Fibroblast of skin of left biceps (primary cell): ENCODE data around the gene PTPRF.

Experiments
- DNase-seq, 2 experiments: peaks; one replicate each; pipeline ENCODE4 v3.0.0-alpha.2; 2013; ENCODE audit warnings: low read depth in 2 of 2

Gene PTPRF

DNA sequence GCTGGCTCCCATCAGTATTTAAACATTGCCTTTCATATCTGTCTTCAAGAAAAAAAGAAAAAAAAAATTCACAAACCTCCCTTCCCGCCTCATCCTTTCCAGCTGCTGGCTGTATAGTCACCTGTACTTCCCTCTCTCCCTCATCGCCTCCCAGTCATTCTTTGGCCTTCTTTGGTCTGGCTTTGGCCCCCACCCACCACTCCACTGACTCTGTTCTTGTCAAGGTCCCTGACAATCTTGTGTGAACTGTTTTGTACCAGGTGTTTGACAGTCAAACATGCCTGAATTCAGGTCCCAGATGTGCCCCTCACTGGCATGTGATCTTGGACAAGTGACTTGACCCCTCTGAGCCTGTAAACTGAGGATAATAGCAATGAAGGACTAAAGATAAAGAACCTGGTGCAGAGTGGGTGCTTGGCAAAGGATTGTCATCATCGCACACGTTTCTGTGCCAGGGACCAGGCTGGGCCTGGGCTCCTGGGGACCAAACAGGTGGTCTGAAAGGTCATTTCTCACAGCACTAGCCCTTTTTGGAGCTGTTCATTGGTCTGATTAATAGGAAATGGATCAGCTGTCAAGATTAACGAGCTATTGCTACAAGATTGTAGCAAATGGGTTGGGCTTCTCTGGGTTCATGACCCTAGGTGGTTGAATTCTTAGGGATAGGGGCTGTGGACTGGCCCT, 21.5 kb downstream of the PTPRF start:
- no peak for DNase-seq

DNA sequence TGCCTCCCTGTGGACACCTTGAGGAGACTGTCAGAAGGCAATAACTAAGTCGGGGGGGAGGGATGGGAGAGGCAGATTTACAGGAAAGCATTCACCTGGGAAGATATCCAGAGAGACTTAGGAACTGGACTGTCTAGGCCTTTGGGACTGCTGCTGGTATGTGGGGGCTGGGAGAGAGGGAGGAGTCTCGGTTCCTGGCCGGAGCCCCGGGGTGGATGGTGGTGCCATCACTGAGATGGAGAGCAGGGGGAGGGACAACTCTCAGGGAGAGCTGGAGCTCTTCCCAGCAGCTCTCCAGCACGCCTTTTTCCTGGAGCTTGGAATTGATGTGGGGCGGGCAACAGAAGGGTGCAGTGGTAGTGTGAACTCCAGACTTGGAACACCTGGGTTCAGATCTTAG, 22.1 kb downstream of the PTPRF start:
- DNase-seq, result no peak

DNA sequence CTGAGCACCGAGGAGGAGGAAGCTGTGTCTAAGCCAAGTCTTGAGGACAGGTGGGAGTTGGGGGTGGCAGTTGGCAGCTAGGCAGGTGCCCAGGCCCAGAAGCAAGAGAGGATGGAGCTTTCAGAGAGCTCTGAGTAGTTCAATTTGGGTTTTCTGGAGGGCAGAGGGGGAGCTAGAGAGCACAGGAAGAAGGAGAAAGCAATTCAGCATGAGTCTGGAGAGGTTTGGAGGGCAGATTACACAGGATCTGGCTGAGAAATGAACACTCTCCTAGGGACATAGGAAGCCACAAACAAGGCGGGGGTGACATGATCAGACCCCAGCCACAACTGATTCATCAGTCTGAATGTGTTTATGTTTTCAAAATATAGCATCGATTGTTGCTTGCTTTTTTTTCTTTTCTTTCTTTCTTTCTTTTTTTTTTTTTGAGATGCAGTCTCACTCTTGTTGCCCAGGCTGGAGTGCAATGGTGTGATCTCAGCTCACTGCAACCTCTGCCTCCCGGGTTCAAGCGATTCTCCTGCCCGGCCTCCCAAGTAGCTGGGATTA, 23.8 kb downstream of the PTPRF start:
- no peak for DNase-seq

DNA sequence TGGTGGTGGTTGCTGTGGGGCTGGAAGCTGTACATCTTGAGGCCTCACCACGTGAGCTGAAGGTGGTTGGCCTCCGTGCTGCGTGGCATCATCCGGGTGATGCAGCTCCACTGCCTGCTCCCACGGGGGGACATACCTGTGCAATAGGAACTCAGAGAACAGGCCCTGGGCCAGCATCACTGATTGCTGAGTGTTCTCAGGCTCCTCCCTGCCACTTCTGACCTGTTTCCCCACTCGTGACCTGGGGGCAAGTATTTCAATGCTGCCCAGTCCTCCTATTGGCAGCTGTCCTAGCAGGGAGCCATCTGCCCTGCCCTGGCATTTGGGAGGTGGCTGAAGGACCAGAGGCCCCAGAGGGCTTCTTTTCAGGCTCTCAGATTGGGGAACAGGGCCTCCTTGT, 26.1 kb downstream of the PTPRF start:
- no peak for DNase-seq

DNA sequence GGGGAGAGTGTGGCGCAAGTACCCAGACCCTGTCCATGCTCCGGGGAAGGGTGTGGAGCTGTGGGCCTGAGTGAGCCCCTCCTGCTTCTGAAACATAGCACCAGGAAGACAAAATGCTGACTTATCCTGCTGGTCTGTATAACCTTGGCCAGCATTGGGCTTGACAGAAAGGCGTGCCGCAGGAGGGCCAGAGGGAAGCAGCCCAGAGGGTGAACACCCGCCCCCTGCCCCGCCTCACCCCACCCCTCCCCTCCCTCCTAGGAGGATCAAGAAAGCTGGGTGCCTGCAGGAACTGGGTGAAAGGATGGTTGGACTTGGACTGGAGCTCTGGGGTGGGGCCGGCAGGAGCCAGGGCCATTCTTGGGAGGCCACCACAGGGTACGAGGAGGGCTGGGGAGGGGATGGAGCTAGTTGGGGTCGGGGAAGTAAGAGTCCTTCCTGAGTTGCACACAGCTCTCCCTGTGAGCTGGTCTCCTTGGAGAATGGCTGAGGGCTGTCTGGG, 27.1 kb downstream of the PTPRF start:
- DNase-seq, result no peak

DNA sequence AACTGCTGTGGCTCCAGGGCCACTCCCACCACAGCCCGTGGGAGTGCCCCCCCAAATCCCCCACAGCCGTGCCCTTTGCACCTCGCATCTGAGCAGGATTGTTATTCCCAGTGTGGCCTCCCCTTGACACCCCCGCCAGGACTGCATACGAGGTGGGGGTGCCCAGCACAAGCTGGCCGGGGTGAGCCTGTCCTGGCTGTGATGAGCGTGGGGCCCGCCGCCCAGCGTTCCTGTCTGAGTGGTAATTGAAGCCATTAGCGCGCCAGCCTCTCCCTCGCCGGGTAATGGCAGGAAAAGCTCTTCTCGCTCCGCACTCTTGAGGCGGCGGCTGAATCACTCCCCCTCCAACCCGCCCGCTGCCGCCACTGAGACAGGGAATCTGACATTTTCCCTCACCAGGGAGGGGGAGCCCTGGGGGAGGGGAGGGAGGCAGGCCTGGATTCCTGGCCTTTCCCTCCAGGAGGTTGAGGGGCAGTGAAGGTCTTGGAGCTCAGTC, 27.7 kb downstream of the PTPRF start:
- DNase-seq, result peak in 1 of 2 experiments; percentile 24

DNA sequence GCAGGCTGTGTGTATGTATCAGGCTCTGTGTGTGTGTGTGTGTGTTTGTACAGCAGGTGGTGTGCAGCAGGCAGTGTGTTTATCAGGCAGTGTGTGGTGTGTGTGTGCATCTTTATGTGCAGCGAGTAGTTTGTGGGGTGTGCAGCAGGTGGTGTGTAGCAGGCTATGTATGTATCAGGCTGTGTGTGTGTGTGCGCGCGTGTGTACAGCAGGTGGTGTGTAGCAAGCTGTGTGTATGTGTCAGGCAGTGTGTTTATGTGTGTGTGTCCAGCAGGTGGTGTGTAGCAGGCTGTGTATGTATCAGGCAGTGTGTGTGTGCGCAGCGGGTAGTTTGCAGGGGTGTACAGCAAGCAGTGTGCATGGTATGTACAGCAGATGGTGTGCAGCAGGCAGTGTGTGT, 29.0 kb downstream of the PTPRF start:
- DNase-seq, result no peak

DNA sequence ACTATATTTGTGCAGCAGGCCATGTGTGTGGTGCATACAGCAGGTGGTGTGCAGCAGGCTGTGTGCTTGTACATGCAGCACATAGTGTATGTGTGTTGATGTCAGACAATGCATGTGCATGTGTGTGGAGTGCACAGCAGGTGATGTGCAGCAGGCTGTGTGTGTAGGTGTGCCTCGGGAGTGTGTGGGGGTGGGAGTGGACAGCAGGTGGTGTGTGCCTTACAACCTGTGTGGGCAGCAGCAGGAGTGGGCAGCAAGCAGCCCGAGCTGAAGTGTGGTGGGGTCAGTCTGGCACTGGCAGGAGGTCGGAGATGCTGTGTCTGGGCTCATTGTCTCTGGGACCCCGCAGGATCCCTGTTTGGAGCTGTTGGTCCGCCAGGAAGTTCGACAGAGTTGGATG, 29.6 kb downstream of the PTPRF start:
- DNase-seq, result no peak

DNA sequence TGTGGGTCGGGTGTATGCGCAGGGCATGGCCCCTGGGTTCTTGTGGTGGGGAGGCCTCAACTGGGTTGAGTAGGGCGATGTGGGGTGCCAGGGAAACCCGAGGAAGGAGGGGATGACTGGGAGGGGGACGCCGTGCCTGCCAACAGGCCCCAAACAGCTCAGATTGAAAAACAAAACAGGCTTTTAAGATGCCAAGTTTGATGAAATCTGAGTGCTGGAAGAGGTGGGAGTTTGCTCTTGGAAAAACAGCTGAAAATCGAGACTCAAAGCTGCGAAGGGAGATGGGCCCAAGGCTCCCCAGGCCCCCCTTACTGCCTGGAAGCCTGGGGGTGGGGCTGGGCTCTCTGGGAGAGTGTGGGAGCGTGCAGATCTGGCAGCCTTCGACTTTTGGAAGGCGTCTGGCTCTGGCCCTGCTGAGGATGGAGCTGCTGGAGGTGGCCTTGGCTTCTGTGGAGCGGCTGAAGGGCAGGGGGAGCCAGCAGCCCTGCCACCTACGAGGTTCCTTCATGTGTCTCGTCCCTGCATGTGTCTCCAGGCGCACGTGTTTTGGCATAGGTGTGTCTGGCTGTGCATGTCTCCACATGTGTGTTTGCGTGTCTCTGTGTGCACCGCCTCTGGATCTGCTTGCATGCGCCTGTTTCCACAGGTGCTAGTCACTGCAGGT, 33.3 kb downstream of the PTPRF start:
- DNase-seq, result no peak

DNA sequence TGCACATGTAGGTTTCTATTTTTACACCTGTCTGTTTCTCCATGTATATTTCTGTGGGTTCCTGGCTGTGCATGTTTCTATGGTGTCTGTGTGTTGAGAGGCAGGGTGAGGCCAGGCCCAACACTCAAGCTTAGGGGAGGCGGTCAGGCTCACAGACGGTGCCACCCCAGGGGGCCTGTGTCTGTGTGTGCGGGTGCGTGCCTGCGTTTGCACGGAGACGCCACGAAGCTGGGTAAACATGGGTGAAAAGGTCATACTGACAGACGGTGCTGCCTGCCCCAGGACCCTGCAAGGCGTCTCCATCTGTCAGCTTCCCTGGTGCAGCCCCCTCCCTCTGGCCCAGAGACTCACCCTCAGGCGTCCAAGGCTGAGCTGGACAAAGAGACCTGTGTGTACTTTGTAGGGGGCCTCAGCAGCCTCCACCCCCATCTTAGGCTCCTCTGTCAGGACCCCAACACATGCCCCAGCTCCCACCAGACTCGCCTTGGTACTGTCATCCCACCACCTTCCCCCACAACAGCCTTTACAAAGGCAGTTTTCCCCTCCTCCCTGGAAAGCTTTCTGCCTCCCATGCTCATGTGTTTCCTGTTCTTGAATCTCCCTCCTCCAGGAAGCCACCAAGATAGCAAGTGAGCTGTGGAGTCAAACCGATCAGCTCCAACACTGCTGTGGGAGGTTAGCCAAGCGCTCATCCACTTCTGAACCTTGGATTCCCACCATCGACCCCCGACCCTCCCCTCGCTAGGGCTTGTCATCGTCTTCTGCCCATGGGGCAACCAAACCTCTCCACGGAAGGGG, 34.1 kb downstream of the PTPRF start:
- no peak for DNase-seq

DNA sequence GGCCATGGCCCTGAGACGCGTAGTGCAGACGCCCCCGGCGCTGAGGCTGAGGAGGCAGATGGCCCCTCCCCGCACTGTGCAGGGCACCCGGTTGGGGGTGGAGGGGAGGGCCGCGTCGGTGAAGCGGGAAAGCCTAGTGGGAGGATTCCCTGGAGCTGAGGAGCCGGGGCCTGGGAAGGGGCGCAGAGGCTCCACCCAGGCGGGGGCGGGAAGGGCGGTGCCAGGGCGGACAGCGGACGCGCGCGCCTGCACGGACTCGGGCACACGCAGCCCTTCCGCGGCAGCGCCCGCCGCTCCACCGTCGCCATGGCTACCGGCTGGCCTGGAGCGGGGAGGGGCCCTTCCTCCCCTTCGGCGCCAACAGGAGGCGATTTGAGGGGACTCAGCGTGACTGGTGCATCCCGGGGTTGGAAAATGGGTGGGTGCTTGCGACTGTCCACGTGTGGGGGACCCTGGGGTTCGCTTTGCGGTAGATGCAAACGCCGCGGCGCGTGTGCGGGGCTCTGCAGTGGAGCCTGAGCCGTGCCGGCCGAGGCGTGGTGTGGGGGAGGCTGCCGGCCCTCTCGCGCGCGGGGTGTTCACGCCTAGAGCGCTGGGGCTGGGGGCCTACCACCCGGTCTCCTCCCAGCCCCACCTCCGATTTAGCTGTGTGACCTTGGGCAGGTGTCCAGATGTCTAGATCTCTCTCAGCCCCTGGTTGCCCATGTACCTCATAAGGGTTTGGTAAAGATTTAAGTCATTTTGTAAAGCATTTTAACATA, 35.1 kb downstream of the PTPRF start:
- DNase-seq, result peak; percentile 22 to 26

DNA sequence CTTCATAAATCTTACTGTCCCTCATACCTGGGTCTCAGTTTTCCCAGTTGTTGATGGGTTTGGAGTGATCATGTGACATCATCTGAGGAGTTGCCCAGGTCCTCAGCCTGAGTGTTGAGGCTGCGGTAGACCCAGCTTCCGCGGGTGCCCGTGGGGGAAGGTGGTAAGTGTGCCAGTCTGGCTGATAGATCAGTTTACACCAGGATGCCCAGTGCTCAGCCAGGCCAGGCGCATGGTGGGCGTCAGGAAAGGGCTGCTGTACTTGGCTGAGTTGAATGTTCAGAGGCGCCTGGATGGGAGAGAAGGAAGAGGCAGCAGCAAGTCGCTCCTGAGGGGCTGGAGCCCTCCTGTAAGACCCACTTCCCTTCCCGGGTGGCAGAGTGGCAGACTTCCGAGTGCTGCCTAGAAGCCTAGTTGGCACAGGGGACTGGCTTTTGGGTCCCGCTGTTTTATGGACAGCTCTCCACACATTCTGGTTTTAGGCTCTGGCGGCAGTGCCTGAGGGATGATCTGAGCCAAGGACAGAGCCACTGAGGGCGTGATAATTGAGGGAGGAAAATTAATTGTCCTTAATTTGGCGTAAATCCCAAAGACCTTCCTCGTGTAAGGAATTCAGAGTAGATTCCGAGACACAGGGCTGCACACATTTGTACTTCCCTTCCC, 35.8 kb downstream of the PTPRF start:
- no peak for DNase-seq

DNA sequence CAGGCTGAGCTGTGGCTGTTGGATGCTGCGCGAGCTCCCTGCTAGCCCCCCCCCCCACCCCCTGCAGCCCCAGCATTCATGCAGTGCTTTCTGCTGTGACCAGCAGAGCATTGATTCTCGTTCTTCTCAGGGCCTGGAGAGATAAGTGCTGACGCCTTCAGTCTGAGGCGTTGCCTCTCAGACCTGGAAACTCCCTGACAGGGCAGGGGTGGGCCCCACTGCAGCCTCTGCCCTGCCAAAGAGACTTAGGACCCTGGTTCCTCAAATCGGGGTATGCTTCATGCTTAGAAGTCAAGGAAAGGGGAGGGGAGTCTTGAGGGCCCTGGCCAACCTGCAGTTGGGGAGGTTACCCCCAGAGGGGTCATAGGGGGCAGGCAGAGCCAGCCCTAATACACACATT, 38.5 kb downstream of the PTPRF start:
- no peak for DNase-seq

DNA sequence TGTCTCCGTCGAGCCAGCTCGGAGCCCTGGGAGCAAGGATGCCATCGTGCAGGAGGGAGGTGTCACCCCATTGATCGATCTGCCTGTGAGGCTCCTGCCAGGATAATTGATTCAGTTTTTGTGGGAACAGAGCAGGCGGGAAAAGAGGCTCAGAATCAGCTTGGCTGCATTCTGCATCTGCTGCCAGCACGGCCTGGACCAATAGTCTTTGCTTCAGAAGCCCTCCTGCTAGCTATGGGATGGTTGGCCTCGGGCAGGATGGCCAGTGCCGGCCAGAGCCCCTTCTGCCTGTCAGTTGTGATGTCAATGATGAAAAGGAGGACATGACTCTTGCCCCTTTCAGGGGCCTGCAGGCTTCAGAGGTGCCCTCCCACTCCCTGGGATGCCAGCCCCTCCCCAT, 39.6 kb downstream of the PTPRF start:
- no peak for DNase-seq

DNA sequence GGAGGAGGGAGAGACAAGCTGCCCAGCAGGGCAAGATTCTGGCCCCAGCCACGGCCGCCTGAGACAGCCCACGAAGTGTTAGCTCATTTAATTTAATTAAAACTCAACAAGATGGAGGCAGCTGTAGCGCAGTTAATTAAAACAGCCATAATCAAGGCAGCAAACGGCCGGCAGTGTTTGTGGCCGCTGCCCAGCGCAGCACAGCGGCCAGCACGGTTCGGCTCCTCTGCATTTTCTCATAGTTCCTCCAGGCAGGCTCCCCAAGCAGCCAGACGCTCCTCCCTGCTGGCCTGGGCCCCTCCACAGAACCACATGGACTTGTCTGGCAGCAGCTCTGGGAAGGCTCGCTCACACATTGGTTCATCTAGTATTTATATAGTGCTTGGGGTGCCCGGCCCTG, 40.0 kb downstream of the PTPRF start:
- no peak for DNase-seq

DNA sequence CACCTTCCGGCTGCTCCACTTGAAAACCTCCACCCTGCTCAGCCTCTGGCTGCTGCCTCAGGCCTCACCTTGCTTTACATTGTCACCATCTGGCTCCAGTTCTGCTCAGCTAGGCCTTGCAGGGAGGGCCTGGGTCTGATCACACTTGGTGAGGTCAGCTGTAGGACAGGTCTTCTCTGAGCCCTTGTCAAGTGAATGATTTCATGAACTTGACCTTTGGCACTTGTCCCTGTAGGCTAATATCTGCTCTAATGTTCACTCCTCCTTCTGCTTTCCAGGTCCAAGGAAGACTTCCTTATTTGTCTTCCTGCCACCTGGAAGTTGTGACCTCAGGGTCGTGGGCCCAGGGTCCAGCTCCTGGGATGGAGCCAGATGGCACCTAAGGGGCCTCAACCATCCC, 41.4 kb downstream of the PTPRF start:
- DNase-seq, result no peak

DNA sequence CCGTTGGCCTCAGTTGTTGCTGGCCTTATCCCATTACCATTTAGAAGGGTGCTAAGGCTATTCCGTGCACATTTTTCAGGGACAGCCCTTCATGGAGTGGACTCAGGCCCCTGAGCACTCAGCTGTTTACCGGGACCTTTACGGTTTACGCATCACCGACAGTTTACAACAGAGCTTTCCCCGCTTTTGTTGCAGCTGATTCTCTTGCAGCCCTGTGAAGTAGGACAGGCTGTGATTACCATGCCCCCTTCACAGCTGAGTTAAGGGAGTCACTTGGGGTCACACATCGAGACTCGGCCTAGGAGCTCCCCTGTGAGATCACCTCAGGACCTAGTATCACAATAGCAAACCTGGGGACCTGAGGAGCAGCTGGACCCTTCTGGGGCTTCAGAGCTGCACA, 41.9 kb downstream of the PTPRF start:
- DNase-seq, result no peak

DNA sequence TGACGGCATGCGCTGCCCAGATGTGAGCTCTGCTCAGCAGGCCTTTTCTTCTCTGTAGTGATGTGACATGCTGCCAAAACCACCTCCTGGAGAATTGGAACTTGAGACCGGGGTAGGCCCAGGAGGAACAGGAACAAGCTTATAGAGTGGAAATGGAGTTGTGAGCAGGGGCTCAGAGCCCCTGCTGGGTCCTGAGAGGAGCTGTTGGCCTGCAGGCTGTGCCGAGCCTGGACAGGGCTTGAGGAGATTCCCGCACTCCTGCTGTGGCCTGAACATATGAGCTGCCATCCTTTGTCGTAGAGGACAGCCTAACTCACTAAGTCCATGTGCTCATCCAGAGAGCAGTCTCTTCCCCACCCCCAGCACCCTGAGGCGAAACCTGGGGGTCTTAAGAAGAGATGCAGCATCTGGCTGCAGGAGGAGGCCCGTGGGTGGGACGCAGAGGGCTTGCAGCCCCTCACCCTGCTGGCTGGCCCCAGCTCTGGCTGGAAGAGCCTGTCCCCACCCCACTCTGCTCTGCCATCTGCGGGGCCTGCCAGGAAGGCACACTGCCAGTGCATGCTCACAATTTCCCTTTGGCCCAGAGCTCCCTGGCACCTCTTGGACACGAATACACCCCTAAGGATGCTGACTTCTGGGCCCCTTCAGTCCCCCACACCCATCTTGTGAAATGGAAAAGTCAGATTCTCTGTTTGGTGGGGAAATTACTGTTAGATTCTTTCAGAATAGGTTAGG, 42.5 kb downstream of the PTPRF start:
- DNase-seq, result no peak

DNA sequence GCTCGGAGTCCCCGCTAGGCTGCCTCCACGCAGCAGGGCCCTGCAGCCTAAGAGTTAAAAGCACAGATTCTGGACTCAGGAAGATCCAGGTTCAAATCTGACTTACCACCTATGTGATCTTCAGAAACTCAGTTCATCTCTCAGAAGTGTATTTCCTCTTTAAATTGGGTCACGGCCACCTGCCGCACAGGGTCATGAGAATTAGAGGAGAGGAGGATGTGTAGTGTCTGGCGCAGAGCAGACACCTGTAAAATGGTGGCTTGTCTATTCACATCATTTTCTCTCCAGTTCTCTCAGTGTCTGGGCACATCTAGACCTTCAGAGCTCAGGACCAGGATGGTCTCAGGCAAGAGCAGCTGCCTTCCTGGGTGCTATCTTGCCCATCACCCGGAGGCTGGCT, 45.8 kb downstream of the PTPRF start:
- no peak for DNase-seq
